GM19324 (cell line): ENCODE results near the gene PPM1G.
A peak's percentile ranks its signal among the peaks of the same experiment; 100 is the strongest.
"Not testable (repeated sequence)": the region's sequence is repeated elsewhere in the genome, so short reads cannot be mapped to it uniquely, and the experiment has no call there.

Experiments used
- ATAC-seq: cut with Tn5 transposase; IDR thresholded peaks from one replicate; pipeline ENCODE4 v1.9.1; 2021; ENCODE audit warnings: mild to moderate bottlenecking, moderate library complexity; ENCODE audit not compliant: unreplicated experiment, low FRiP score

Gene PPM1G

GRCh38 chr2:27376151-27376865 lies 33.1 kb downstream of the PPM1G start:
- ATAC-seq, result no peak

- no peak for ATAC-seq
These were observed 33.8 kb downstream of the PPM1G start for GRCh38 chr2:27375513-27376099.

- no peak for ATAC-seq
These were observed 35.8 kb downstream of the PPM1G start for GRCh38 chr2:27373567-27373966.

- no peak for ATAC-seq
These were observed 36.5 kb downstream of the PPM1G start for GRCh38 chr2:27372937-27373336.

- peak; percentile 11 for ATAC-seq
These were observed 38.4 kb downstream of the PPM1G start for GRCh38 chr2:27370816-27371620.

- peak; percentile 94 for ATAC-seq
These were observed 39.2 kb downstream of the PPM1G start, which contains the start of the genes EIF2B4 and SNX17 for GRCh38 chr2:27370026-27370815. Gene EIF2B4, minus strand, starts transcription at chr2:27370338. Its CDS starts 24 bp downstream, at chr2:27370314. Gene SNX17, plus strand, starts transcription at chr2:27370616. Its CDS starts 128 bp downstream, at chr2:27370744.

GRCh38 chr2:27369471-27370025 lies 39.8 kb downstream of the PPM1G start:
- peak; percentile 8 for ATAC-seq

GRCh38 chr2:27363933-27364332 lies 45.5 kb downstream of the PPM1G start:
- ATAC-seq, result no peak

GRCh38 chr2:27362678-27363420 lies 46.5 kb downstream of the PPM1G start:
- ATAC-seq, result no peak

GRCh38 chr2:27356382-27357181 lies 52.8 kb downstream of the PPM1G start, which contains the start of gene GTF3C2:
Gene GTF3C2, minus strand, starts transcription at chr2:27356764. Its CDS starts 13,210 bp downstream, at chr2:27343554.
- ATAC-seq, result peak; percentile 89

- ATAC-seq, result peak; percentile 20
These were observed 53.4 kb downstream of the PPM1G start for GRCh38 chr2:27356056-27356381.

GRCh38 chr2:27354597-27354927 lies 54.8 kb downstream of the PPM1G start:
- no peak for ATAC-seq

GRCh38 chr2:27353762-27354596 lies 55.4 kb downstream of the PPM1G start:
- ATAC-seq, result no peak

- not testable (repeated sequence) for ATAC-seq
These were observed 56.0 kb downstream of the PPM1G start for GRCh38 chr2:27353386-27353761.

GRCh38 chr2:27351802-27352598 lies 57.4 kb downstream of the PPM1G start:
- no peak for ATAC-seq

GRCh38 chr2:27350106-27350693 lies 59.2 kb downstream of the PPM1G start:
- no peak for ATAC-seq

- ATAC-seq, result no peak
These were observed 61.8 kb downstream of the PPM1G start for GRCh38 chr2:27347641-27348040.
